Activated CD4-positive, CD25-positive, alpha-beta regulatory T cell treated with anti-CD3 and anti-CD28 coated beads, Interleukin-2, amount 50 U/mL, for 24 hours (primary cell): ENCODE results near the gene ATG12.
"Not testable (repeated sequence)": the region's sequence is repeated elsewhere in the genome, so short reads cannot be mapped to it uniquely, and the experiment has no call there.

Experiments
- ATAC-seq, 2 donors: fragments of 150-1000 bp; cut with Tn5 transposase; one replicate each; pipeline ENCODE4 v1.10.0; 2021; ENCODE audit warnings: mild to moderate bottlenecking in 1 of 2, moderate library complexity in 1 of 2

The ATG12 gene

GRCh38 chr5:115841382-115842088 lies at the start of gene ATG12, which contains the start of gene AP3S1:
TSS of gene ATG12 (minus strand) at chr5:115841565. CDS start at chr5:115841552, 13 bp downstream.
TSS of gene AP3S1 (plus strand) at chr5:115841935. CDS start at chr5:115842038, 103 bp downstream.
- ATAC-seq, result peak; percentile 88

GRCh38 chr5:115888027-115888426 lies 46.7 kb upstream of the ATG12 start:
- ATAC-seq, result no peak

GRCh38 chr5:115885208-115885607 lies 43.8 kb upstream of the ATG12 start:
- not testable (repeated sequence) for ATAC-seq

GRCh38 chr5:115884704-115885103 lies 43.3 kb upstream of the ATG12 start:
- no peak for ATAC-seq

DNA sequence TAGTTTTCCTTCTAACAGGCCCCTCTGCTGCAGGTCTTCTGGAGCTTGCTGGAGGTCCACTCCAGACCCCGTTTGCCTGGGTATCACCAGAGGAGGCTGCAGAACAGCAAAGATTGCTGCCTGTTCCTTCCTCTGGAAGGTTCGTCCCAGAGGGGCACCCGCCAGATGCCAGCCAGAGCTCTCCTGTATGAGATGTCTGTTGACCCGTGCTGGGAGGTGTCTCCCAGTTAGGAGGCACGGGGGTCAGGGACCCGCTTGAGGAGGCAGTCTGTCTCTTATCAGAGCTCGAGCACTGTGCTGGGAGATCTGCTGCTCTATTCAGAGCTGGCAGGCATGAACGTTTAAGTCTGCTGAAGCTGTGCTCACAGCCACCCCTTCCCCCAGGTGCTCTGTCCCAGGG lies 41.1 kb upstream of the ATG12 start:
- ATAC-seq, result not testable (repeated sequence)

DNA sequence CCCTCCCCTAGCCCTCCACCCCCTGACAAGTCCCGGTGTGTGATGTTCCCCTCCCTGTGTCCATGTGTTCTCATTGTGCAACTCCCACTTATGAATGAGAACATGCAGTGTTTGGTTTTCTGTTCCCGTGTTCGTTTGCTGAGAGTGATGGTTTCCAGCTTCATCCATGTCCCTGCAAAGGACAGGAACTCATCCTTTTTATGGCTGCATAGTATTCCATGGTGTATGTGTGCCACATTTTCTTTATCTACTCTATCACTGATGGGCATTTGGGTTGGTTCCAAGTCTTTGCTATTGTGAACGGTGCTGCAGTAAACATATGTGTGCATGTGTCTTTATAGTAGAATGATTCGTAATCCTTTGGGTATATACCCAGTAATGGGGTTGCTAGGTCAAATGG lies 36.0 kb upstream of the ATG12 start:
- not testable (repeated sequence) for ATAC-seq

- ATAC-seq, result no peak
Measured at GRCh38 chr5:115875447-115875846, 34.1 kb upstream of the ATG12 start.

DNA sequence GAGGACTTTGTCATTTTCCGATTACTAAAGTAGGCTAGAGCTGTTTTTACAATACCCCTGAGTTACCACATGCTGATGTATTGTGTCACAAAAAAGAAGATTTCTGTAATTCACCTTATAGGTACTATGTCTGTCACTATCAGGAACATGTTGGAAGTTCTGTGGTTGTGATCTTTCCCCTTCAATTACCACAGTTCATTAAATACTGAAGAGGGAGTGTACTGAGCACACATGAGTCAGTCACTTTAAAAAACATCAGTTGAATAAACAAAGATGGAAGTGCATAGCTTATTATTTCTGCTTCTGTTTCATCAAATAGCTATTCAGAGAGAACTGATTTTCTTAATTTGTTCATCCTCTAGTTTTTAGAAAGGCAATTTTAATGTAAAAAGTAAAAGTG lies 32.0 kb upstream of the ATG12 start:
- no peak for ATAC-seq

GRCh38 chr5:115872447-115872846 lies 31.1 kb upstream of the ATG12 start:
- no peak for ATAC-seq

- no peak for ATAC-seq
Measured at GRCh38 chr5:115869256-115869795, 28.0 kb upstream of the ATG12 start.

DNA sequence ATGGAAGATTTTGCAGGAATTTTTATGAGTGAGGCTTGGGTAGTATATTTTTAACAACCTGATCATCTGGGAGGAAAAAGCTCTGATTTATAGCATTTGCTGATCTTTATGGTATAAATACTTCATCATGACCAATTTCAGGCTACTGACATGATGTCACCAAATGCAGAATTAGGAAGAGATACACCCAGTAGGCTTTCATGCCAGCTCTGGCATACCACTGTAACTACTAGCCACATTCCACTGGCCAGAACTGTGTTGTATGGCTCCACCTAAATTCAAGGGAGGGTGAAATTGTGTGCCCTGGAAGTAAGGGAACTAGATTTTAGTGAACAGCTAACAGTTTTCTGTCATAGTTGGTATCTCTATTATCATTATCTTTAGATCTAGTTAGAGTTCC lies 18.0 kb upstream of the ATG12 start:
- no peak for ATAC-seq

- ATAC-seq, result no peak
Measured at GRCh38 chr5:115858396-115858795, 17.0 kb upstream of the ATG12 start.

- no peak for ATAC-seq
Measured at GRCh38 chr5:115857626-115858349, 16.4 kb upstream of the ATG12 start.

GRCh38 chr5:115857057-115857479 lies 15.7 kb upstream of the ATG12 start:
- ATAC-seq, result no peak

GRCh38 chr5:115855959-115856358 lies 14.6 kb upstream of the ATG12 start:
- ATAC-seq, result no peak

- no peak for ATAC-seq
Measured at GRCh38 chr5:115854139-115854538, 12.8 kb upstream of the ATG12 start.

- no peak for ATAC-seq
Measured at GRCh38 chr5:115850744-115851416, 9.5 kb upstream of the ATG12 start.

GRCh38 chr5:115849258-115849798 lies 8.0 kb upstream of the ATG12 start:
- ATAC-seq, result no peak

DNA sequence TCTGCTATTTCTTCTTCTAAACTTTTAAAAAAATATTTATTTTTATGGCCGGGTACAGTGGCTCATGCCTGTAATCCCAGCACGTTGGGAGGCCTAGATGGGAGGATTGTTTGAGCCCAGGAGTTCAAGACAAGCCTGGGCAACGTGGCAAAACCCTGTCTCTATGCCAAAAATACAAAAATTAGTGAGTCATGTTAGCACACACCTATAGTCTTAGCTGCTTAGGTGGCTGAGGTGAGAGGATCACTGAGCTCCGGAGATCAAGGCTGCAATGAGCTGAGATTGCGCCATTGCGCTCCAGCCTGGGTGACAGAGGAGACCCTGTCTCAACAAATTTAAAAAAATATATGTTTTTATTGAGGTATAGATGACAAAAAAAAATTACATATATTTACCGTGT lies 5.9 kb upstream of the ATG12 start:
- ATAC-seq, result no peak

DNA sequence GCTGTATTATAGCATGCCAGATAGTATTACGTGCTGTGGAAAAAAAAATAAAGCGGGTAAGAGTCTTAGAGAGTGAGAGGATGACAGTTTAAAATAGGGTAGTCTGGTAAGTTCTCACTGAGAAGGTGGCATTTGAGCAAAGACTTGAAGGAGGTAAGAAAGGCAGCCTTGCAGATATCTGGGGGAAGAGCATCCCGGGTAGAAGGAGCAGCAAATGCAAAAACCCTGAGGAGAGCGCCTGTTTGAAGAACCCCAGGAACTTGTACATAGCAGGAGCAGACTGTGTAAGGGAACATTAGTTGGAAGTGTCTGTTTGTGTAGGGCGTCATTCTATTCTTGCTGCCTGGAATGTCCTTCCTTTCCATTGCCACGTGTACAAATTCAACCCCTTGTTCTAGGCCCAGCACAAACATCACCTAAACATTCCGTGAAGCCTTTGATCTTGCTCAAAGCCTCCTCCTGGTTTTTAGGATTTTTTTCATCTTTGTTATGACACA lies 3.0 kb upstream of the ATG12 start:
- no peak for ATAC-seq

DNA sequence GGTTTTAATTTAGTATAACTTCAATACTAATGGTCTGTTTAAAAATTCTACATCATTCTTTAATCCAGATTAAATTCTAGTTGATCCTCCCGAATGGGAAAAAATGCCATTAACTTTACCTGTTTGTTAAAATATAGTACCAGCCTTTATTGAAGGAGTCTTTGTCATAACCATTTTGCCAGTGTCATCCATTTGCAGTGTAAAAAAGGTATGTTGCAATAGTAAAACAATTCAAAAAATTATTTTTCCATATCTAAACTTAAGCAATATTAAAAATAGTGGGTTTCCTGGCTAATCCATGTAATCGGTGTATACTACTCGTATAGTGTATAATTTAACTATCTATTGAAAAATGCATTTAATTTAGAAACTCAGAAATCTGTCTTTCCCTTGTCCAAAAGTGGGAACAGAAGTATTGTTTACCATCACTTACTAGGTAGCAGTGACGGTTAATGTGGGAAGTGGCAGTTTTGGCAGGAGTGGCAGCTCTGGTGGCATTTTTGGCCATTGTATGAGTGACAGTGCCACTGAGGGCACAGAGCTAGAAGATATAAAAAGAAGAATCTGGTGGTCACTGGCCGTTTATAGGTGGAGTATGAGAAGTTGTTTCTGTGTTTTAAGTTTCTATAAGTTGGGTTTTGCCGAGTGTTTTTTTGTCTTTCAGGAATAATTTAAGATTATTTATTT lies 2.2 kb upstream of the ATG12 start:
- no peak for ATAC-seq

DNA sequence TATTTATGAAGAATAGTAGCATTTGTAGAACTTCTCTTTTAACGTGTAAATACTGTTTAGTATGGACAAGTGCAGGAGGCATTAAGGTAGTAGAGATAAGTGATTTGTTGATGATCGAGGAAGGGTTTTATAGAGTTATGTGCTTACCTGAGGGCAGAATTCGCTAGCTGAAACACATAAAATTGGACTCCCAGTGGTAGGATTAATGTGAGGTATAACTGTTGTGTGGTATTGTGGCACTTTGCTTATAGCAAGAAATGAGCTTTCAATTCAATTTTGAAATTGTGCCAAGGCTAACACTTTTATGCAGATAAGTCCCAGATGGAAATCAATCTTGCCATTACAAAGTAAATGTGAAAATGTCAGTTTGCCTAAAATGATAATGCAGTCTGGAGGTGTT lies 1.6 kb upstream of the ATG12 start:
- no peak for ATAC-seq
